ENCODE measurements around the gene PFN3. TPM values are rescaled to one million over a fixed set of nuclear protein-coding genes. Genes with fewer than 3 reads are reported as not detected.
"Not testable (repeated sequence)": the region's sequence is repeated elsewhere in the genome, so short reads cannot be mapped to it uniquely, and the experiment has no call there.

The PFN3 gene
- total RNA-seq, 2 experiments from 2014 or later: not detected

DNA sequence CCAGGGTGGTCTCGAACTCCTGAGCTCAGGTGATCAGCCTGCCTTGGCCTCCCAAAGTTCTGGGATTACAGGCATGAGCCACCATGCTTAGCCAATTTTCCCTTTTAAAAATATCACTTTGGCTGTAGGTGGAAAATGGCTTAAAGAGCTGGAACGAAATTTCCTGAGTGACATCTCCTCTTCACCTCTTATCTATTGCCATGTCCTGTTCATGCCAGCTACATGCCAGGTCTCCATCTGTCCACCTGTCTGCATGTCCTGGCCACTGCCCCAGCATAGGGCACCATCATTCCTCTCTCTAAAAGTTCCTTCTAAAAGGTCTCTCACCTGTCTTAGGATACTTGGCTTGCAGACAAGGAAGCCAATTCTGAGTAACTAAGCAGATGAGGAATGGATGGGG lies 23.2 kb upstream of the PFN3 start:
- H3K9me3 Mint-ChIP-seq: no peaks in the 10 kb centered on the region
- intact Hi-C loops (cut with DNase I, micrococcal nuclease): loop anchor here in 1 of 2 experiments (2.0 kb wide), 1 partner anchor 19 kb away; no protein-coding TSS in a partner anchor
- H3K27me3 ChIP-seq (ENCODE audit: control insufficient read depth in 1 of 2, insufficient read depth in 2 of 2, low read length in 2 of 2): no peaks in the 10 kb centered on the region
- no peak overlapping the region for H3K4me3 Mint-ChIP-seq
- H3K4me1 ChIP-seq (ENCODE audit: insufficient read depth, low read length): peaks cover 40% of the 10 kb centered on the region
- no peak overlapping the region for H3K27ac Mint-ChIP-seq
- no peaks in the 10 kb centered on the region for H3K27me3 Mint-ChIP-seq
- peaks cover 12% of the 10 kb centered on the region for H3K36me3 ChIP-seq (ENCODE audit: insufficient read depth, low read length)
- H3K36me3 Mint-ChIP-seq (ENCODE audit: low read depth): peaks cover 15% of the 10 kb centered on the region
- H3K4me3 ChIP-seq (ENCODE audit: low read length): no peak overlapping the region
- H3K4me1 Mint-ChIP-seq (ENCODE audit: low read depth): peaks cover 19% of the 10 kb centered on the region
- no peak for ATAC-seq (ENCODE audit: poor library complexity)
- TF ChIP-seq, protein P1, sequence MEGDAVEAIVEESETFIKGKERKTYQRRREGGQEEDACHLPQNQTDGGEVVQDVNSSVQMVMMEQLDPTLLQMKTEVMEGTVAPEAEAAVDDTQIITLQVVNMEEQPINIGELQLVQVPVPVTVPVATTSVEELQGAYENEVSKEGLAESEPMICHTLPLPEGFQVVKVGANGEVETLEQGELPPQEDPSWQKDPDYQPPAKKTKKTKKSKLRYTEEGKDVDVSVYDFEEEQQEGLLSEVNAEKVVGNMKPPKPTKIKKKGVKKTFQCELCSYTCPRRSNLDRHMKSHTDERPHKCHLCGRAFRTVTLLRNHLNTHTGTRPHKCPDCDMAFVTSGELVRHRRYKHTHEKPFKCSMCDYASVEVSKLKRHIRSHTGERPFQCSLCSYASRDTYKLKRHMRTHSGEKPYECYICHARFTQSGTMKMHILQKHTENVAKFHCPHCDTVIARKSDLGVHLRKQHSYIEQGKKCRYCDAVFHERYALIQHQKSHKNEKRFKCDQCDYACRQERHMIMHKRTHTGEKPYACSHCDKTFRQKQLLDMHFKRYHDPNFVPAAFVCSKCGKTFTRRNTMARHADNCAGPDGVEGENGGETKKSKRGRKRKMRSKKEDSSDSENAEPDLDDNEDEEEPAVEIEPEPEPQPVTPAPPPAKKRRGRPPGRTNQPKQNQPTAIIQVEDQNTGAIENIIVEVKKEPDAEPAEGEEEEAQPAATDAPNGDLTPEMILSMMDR (IDR thresholded peaks at IDR 0.05): no peak
- ChIA-PET POLR2A (interaction anchor here (0.7 to 12.6 kb wide), 3 partner anchors 20 to 63 kb away, joined by 3 to 661 read pairs (median 4); partner anchors contain the start of gene PRR7), CTCF (interaction anchor here (1.9 kb wide), 1 partner anchor 19 kb away, joined by 12 read pairs; no protein-coding TSS in a partner anchor)
- H3K27ac ChIP-seq (ENCODE audit: low read depth in 1 of 2, low read length in 2 of 2): no peak overlapping the region
- no peak for DNase-seq
- H3K9me3 ChIP-seq (ENCODE audit: control insufficient read depth in 1 of 2, insufficient read depth in 1 of 2, low read length in 2 of 2): no peaks in the 10 kb centered on the region

- Histone ChIP-seq H3K27ac (ENCODE audit: low read depth in 1 of 2, low read length in 2 of 2) (no peak overlapping the region), H3K4me1 (ENCODE audit: insufficient read depth, low read length) (peaks cover 29% of the 10 kb centered on the region), H3K36me3 (ENCODE audit: insufficient read depth, low read length) (no peaks in the 10 kb centered on the region), H3K9me3 (ENCODE audit: control insufficient read depth in 1 of 2, insufficient read depth in 1 of 2, low read length in 2 of 2) (no peaks in the 10 kb centered on the region), H3K4me3 (ENCODE audit: low read length) (no peak overlapping the region), H3K27me3 (ENCODE audit: control insufficient read depth in 1 of 2, insufficient read depth in 2 of 2, low read length in 2 of 2) (no peaks in the 10 kb centered on the region)
- POLR2A ChIA-PET: interaction anchor here (1.0 to 1.8 kb wide), 2 partner anchors 11 to 29 kb away, joined by 3 to 5 read pairs; no protein-coding TSS in a partner anchor
- Mint-ChIP-seq H3K9me3 (no peaks in the 10 kb centered on the region), H3K4me1 (ENCODE audit: low read depth) (peaks cover 21% of the 10 kb centered on the region), H3K27ac (no peak overlapping the region), H3K36me3 (ENCODE audit: low read depth) (peaks cover 3% of the 10 kb centered on the region), H3K4me3 (no peak overlapping the region), H3K27me3 (no peaks in the 10 kb centered on the region)
- ATAC-seq (ENCODE audit: poor library complexity) (no peak), DNase-seq (no peak)
- TF ChIP-seq, protein P1 (IDR thresholded peaks at IDR 0.05): no peak
- CTCF ChIA-PET: interaction anchor here (3.0 kb wide), 1 partner anchor 18 kb away, joined by 12 read pairs; no protein-coding TSS in a partner anchor
- intact Hi-C loops (cut with DNase I, micrococcal nuclease): loop anchor here in 1 of 2 experiments (1.0 kb wide), 1 partner anchor 11 kb away; no protein-coding TSS in a partner anchor
Observed at GRCh38 chr5:177421062-177421798, 20.8 kb upstream of the PFN3 start.

DNA sequence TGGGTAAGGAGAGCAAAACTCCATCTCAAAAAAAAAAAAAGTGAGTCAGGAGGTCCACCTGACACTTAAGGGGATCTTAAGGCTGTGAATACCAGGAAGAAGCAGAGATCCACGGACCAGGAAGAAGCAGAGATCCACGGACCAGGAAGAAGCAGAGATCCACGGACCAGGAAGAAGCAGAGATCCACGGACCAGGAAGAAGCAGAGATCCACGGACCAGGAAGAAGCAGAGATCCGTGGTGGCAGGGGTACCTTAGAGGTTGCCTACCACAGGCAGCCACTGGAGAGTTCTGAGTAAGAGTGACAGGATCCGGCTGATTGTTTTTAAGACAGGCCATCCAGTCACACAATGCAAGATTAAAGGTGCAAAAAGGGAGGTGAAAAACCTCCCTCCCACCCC lies 20.0 kb upstream of the PFN3 start:
- ATAC-seq (ENCODE audit: poor library complexity); POLR2A ChIA-PET; H3K27me3 Mint-ChIP-seq; H3K27ac Mint-ChIP-seq; H3K27me3 ChIP-seq (ENCODE audit: control insufficient read depth in 1 of 2, insufficient read depth in 2 of 2, low read length in 2 of 2); H3K36me3 ChIP-seq (ENCODE audit: insufficient read depth, low read length); H3K9me3 ChIP-seq (ENCODE audit: control insufficient read depth in 1 of 2, insufficient read depth in 1 of 2, low read length in 2 of 2); intact Hi-C loops (cut with DNase I, micrococcal nuclease); H3K4me3 ChIP-seq (ENCODE audit: low read length); DNase-seq; H3K4me3 Mint-ChIP-seq; H3K27ac ChIP-seq (ENCODE audit: low read depth in 1 of 2, low read length in 2 of 2); H3K9me3 Mint-ChIP-seq; H3K36me3 Mint-ChIP-seq (ENCODE audit: low read depth): not testable (repeated sequence)
- peaks cover 16% of the 10 kb centered on the region for H3K4me1 Mint-ChIP-seq (ENCODE audit: low read depth)
- CTCF ChIA-PET: interaction anchor here (0.6 to 3.0 kb wide), 2 partner anchors 17 to 168 kb away, joined by 3 to 12 read pairs; no protein-coding TSS in a partner anchor
- H3K4me1 ChIP-seq (ENCODE audit: insufficient read depth, low read length): peaks cover 27% of the 10 kb centered on the region

Data from CD4-positive, alpha-beta T cell (primary cell).